CD8-positive, alpha-beta memory T cell (primary cell): Measurements from ENCODE around the gene PEX5. TPM values are rescaled to one million over a fixed set of nuclear protein-coding genes. Genes with fewer than 3 reads are reported as not detected.

Source experiments
- CTCF ChIA-PET: fragments of 350-600 bp; sonication (Branson Sonifier 250); formaldehyde crosslinking; loops from one replicate; lab custom pipeline; 2021; ENCODE audit warnings: antibody characterized with exemption; lab: Charles Lee
- POLR2A ChIA-PET: fragments of 350-600 bp; sonication (Branson Sonifier 250); formaldehyde crosslinking; loops from one replicate; lab custom pipeline; 2021; ENCODE audit warnings: antibody characterized with exemption; lab: Charles Lee
- DNase-seq, 5 donors: peaks; one replicate each; pipeline versions ENCODE4 v3.0.0 to v3.0.0-alpha.2; 2020 to 2022; ENCODE audit warnings: mixed read lengths in 1 of 5
- H3K27ac ChIP-seq: one replicate; pipeline ENCODE4 v1.7.0; 2013; ENCODE audit warnings: low read depth, mild to moderate bottlenecking, low read length, moderate library complexity
- H3K27me3 ChIP-seq: 2 replicates; pipeline ENCODE4 v1.7.0; 2013; ENCODE audit warnings: low read length, mild to moderate bottlenecking; ENCODE audit not compliant: insufficient read depth, poor library complexity, severe bottlenecking
- H3K36me3 ChIP-seq: 2 replicates; pipeline ENCODE4 v1.7.0; 2013; ENCODE audit warnings: mild to moderate bottlenecking, low read length, moderate library complexity; ENCODE audit not compliant: insufficient read depth
- H3K4me1 ChIP-seq: 2 replicates; pipeline ENCODE4 v1.7.0; 2013; ENCODE audit warnings: mild to moderate bottlenecking, low read length, moderate library complexity; ENCODE audit not compliant: insufficient read depth
- H3K4me3 ChIP-seq: 2 replicates; pipeline ENCODE4 v1.7.0; 2013; ENCODE audit warnings: mild to moderate bottlenecking, low read length
- H3K9me3 ChIP-seq: 2 replicates; pipeline ENCODE4 v1.7.0; 2013; ENCODE audit warnings: mild to moderate bottlenecking, low read length
- H3K27ac Mint-ChIP-seq, 8 donors: one replicate each; pipeline ENCODE4 v1.8.0; 2020 to 2021; ENCODE audit warnings: mixed read lengths in 8 of 8, mild to moderate bottlenecking in 6 of 8, inconsistent platforms in 3 of 8, moderate library complexity in 3 of 8
- H3K27me3 Mint-ChIP-seq, 2 donors: one replicate each; pipeline ENCODE4 v1.8.0; 2020 to 2021; ENCODE audit warnings: mixed read lengths in 2 of 2, mild to moderate bottlenecking in 1 of 2, moderate library complexity in 1 of 2
- H3K36me3 Mint-ChIP-seq, 3 donors: one replicate each; pipeline ENCODE4 v1.8.0; 2020 to 2021; ENCODE audit warnings: mixed read lengths in 3 of 3, inconsistent platforms in 1 of 3, mild to moderate bottlenecking in 1 of 3
- H3K4me1 Mint-ChIP-seq, 3 donors: one replicate each; pipeline ENCODE4 v1.8.0; 2020 to 2021; ENCODE audit warnings: mixed read lengths in 3 of 3, inconsistent platforms in 1 of 3, mild to moderate bottlenecking in 1 of 3
- H3K4me3 Mint-ChIP-seq, 7 donors: one replicate each; pipeline ENCODE4 v1.8.0; 2020 to 2021; ENCODE audit warnings: mixed read lengths in 7 of 7, mild to moderate bottlenecking in 6 of 7, moderate library complexity in 4 of 7, inconsistent platforms in 2 of 7
- H3K9me3 Mint-ChIP-seq, 5 donors: one replicate each; pipeline ENCODE4 v1.8.0; 2020 to 2022; ENCODE audit warnings: mixed read lengths in 5 of 5, mild to moderate bottlenecking in 3 of 5, moderate library complexity in 2 of 5, inconsistent platforms in 1 of 5
- polyA plus RNA-seq: library from polyadenylated mRNA; unstranded; fragments of 300-500 nt; fragmentation: Illumina TruSeq; gene quantifications from one replicate; pipeline ENCODE4 v1.2.3, GENCODE V29; 2021
- total RNA-seq, 2 experiments: library from RNA; stranded (reverse); gene quantifications; one replicate each; pipeline ENCODE4 v1.2.3, GENCODE V29; 2021

The PEX5 gene
- total and polyA plus RNA-seq, 3 experiments from 2014 or later: 17.4 to 31.3 (median 30.7) TPM

DNA sequence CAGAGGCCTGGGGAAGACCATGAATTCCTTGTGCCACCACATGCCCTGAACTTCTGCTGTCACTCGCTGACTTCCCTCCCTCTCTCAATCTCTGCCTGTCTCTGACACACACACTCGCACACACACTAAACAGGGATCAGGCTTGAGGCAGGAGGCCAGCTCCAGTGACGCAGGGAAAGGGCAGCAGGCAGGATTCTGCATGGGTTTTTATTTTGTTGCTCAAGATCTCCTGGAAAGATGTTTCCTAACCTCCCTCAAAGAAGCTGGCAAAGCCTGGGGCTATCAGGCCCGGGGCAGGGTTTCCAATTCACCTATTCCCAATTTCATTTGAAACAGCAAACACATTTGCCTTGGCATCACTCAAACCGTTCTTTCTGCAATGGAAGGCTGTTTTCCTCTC, 27.7 kb upstream of the PEX5 start:
- peak overlapping the region in 1 of 8 donors; percentile 1 for H3K27ac Mint-ChIP-seq
- no peak overlapping the region for H3K4me3 Mint-ChIP-seq
- no peaks in the 10 kb centered on the region for H3K9me3 Mint-ChIP-seq
- H3K36me3 Mint-ChIP-seq: peaks cover 0 to 20% (median 3%) of the 10 kb centered on the region in 3 donors
- H3K27me3 Mint-ChIP-seq: peaks cover 25 to 35% of the 10 kb centered on the region in 2 donors
- peaks cover 7% of the 10 kb centered on the region for H3K27me3 ChIP-seq
- peaks cover 8 to 12% (median 8%) of the 10 kb centered on the region in 3 donors for H3K4me1 Mint-ChIP-seq
- no peaks in the 10 kb centered on the region for H3K9me3 ChIP-seq
- CTCF ChIA-PET: interaction anchor here (1.4 kb wide), 1 partner anchor 17 kb away, joined by 4 read pairs; no protein-coding TSS in a partner anchor
- POLR2A ChIA-PET: no interaction called here
- no peak overlapping the region for H3K27ac ChIP-seq
- H3K4me1 ChIP-seq: peaks cover 11% of the 10 kb centered on the region
- DNase-seq: no peak
- H3K36me3 ChIP-seq: no peaks in the 10 kb centered on the region
- H3K4me3 ChIP-seq: no peak overlapping the region

DNA sequence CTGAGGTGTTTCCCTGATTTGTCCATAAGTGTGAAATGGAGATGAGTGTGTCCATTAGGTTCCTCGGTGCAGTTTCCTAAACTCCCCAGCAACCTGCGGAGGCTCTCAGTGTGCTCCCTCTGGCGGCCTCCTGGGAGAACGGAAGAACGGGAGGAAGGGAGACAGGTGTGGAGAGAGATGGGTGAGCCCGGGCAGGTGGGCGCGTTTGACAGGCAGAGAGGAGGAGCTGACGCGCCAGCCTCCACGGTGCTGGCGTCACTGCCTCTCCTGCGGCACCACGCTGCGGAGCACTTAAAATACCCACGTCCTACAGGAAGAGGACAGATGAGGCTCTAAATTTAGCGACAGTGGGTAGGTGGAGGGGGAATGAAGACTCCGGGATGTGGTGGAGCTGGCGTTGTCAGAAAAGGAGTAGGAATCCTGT, 26.8 kb upstream of the PEX5 start:
- Mint-ChIP-seq H3K27ac (no peak overlapping the region), H3K4me1 (peaks cover 8 to 12% (median 8%) of the 10 kb centered on the region in 3 donors), H3K36me3 (peaks cover 3 to 12% (median 7%) of the 10 kb centered on the region in 3 donors), H3K27me3 (peaks cover 27 to 44% of the 10 kb centered on the region in 2 donors), H3K9me3 (peaks cover 0 to 2% (median 1%) of the 10 kb centered on the region in 5 donors), H3K4me3 (peak overlapping the region in 5 of 7 donors; percentile 4 to 54 (median 46))
- ChIA-PET CTCF (interaction anchor here (1.4 kb wide), 1 partner anchor 18 kb away, joined by 4 read pairs; no protein-coding TSS in a partner anchor), POLR2A (no interaction called here)
- H3K4me3 ChIP-seq: no peak overlapping the region
- H3K36me3 ChIP-seq: no peaks in the 10 kb centered on the region
- no peaks in the 10 kb centered on the region for H3K9me3 ChIP-seq
- DNase-seq: peak in 1 of 5 donors; percentile 16
- H3K4me1 ChIP-seq: peaks cover 11% of the 10 kb centered on the region
- no peak overlapping the region for H3K27ac ChIP-seq
- peaks cover 7% of the 10 kb centered on the region for H3K27me3 ChIP-seq

- ChIA-PET CTCF (no interaction called here), POLR2A (no interaction called here)
- no peaks in the 10 kb centered on the region for H3K9me3 ChIP-seq
- no peaks in the 10 kb centered on the region for H3K36me3 ChIP-seq
- H3K4me1 ChIP-seq: no peaks in the 10 kb centered on the region
- peaks cover 0 to 17% (median 1%) of the 10 kb centered on the region in 3 donors for H3K36me3 Mint-ChIP-seq
- no peak overlapping the region for H3K4me3 ChIP-seq
- DNase-seq: no peak
- no peaks in the 10 kb centered on the region for H3K4me1 Mint-ChIP-seq
- H3K27me3 Mint-ChIP-seq: peaks cover 14 to 62% of the 10 kb centered on the region in 2 donors
- H3K27me3 ChIP-seq: peaks cover 6% of the 10 kb centered on the region
- H3K27ac Mint-ChIP-seq: peak overlapping the region in 1 of 8 donors; percentile 44
- peaks cover 11 to 30% (median 25%) of the 10 kb centered on the region in 5 donors for H3K9me3 Mint-ChIP-seq
- no peak overlapping the region for H3K27ac ChIP-seq
- no peak overlapping the region for H3K4me3 Mint-ChIP-seq
These were observed 19.5 kb upstream of the PEX5 start for GRCh38 chr12:7169951-7170350.

DNA sequence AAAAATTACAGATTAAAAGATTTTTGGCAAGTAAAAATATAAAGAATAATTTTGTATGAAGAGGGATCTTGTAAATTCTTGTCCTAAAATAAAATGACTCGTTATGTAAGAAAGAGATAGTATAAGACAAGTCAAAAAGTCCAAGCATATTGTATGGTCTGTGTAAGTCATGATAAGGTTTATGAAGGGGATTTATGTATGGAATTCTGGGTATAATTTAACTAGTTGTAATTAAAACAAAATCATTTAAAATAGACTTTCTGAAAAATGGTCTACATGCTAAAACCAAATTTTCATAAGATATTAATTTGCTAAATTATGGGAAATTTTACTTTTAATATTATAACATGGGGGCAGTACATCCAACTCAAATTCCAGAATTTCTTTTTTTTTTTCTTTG, 17.6 kb upstream of the PEX5 start:
- Mint-ChIP-seq H3K36me3 (peaks cover 0 to 17% (median 1%) of the 10 kb centered on the region in 3 donors), H3K4me3 (no peak overlapping the region), H3K4me1 (no peaks in the 10 kb centered on the region), H3K9me3 (peaks cover 11 to 34% (median 25%) of the 10 kb centered on the region in 5 donors), H3K27ac (no peak overlapping the region), H3K27me3 (peaks cover 18 to 62% of the 10 kb centered on the region in 2 donors)
- ChIA-PET POLR2A (no interaction called here), CTCF (interaction anchor here (1.4 kb wide), 1 partner anchor 17 kb away, joined by 3 read pairs; the partner anchor contains the start of gene PEX5)
- no peak overlapping the region for H3K4me3 ChIP-seq
- no peak overlapping the region for H3K27ac ChIP-seq
- H3K27me3 ChIP-seq: peaks cover 6% of the 10 kb centered on the region
- no peaks in the 10 kb centered on the region for H3K9me3 ChIP-seq
- no peaks in the 10 kb centered on the region for H3K4me1 ChIP-seq
- DNase-seq: no peak
- no peaks in the 10 kb centered on the region for H3K36me3 ChIP-seq

DNA sequence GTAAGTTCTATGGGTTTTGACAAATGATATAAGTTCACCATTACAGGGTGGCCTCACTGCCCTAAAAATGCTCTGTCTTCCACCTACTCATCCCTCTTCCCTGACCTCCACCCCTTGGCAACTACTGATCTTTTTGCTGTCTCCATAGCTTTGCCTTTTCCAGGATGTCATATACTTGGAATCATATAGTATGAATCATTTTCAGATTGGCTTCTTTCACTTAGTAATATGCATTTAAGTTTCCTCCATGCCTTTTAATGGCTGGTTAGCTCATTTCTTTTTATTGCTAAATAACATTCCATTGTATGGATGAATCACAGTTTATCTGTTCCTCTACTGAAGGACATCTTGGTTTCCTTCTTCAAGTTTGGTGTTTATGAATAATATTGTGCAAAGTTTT, 14.0 kb upstream of the PEX5 start:
- H3K36me3 Mint-ChIP-seq: peaks cover 0 to 1% (median 0%) of the 10 kb centered on the region in 3 donors
- H3K27me3 Mint-ChIP-seq: peaks cover 18 to 69% of the 10 kb centered on the region in 2 donors
- no peak for DNase-seq
- peaks cover 7 to 15% (median 10%) of the 10 kb centered on the region in 5 donors for H3K9me3 Mint-ChIP-seq
- Histone ChIP-seq H3K36me3 (no peaks in the 10 kb centered on the region), H3K27me3 (peaks cover 10% of the 10 kb centered on the region), H3K4me1 (no peaks in the 10 kb centered on the region), H3K27ac (no peak overlapping the region), H3K9me3 (no peaks in the 10 kb centered on the region), H3K4me3 (no peak overlapping the region)
- ChIA-PET CTCF (no interaction called here), POLR2A (no interaction called here)
- no peaks in the 10 kb centered on the region for H3K4me1 Mint-ChIP-seq
- no peak overlapping the region for H3K4me3 Mint-ChIP-seq
- H3K27ac Mint-ChIP-seq: no peak overlapping the region

DNA sequence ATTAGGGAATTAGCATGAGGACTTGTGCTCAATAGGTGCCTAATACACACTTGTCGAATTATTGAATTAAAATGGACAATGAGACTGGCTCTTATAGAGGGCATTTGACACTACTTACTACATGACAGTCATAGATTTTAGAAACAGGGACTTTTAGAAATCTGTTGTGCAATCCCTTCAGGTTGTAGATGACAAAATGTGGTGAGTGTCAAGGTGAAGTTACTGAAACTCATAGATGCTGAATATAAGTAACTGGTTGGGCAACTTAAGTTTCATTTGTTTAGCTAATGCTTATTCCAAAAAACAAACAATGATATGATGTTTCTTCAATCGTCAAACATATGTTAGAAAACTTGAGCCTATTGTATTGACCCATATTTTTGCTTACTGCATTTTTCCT, 12.9 kb upstream of the PEX5 start:
- no peaks in the 10 kb centered on the region for H3K36me3 ChIP-seq
- no peaks in the 10 kb centered on the region for H3K4me1 ChIP-seq
- Mint-ChIP-seq H3K36me3 (peaks cover 0 to 3% (median 1%) of the 10 kb centered on the region in 3 donors), H3K9me3 (peaks cover 0 to 8% (median 4%) of the 10 kb centered on the region in 5 donors), H3K27me3 (peaks cover 23 to 68% of the 10 kb centered on the region in 2 donors), H3K4me1 (no peaks in the 10 kb centered on the region), H3K4me3 (no peak overlapping the region), H3K27ac (no peak overlapping the region)
- no peak for DNase-seq
- CTCF ChIA-PET: no interaction called here
- no peak overlapping the region for H3K27ac ChIP-seq
- no peaks in the 10 kb centered on the region for H3K9me3 ChIP-seq
- no peak overlapping the region for H3K4me3 ChIP-seq
- H3K27me3 ChIP-seq: peaks cover 10% of the 10 kb centered on the region
- POLR2A ChIA-PET: no interaction called here

DNA sequence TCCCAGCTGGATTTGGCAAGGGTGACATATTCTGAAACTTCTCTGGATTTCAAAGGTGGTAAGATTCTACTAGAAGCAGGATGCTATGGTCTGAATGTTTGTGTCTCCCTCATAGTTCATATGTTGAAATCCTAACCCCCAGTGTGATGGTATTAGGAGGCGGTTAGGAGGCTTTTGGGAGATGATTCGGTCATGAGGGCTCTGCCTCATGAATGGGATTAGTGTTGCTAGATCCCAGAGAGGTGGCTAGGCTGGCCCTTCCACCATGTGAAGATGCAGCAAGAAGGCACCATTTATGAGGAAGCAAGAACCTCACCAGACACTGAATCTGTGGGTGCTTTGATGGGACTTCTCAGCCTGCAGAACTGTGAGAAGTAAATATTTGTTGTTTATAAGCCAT, 11.0 kb upstream of the PEX5 start:
- Mint-ChIP-seq H3K27ac (no peak overlapping the region), H3K4me3 (no peak overlapping the region), H3K9me3 (peaks cover 0 to 4% (median 3%) of the 10 kb centered on the region in 5 donors), H3K36me3 (peaks cover 0 to 3% (median 1%) of the 10 kb centered on the region in 3 donors), H3K27me3 (peaks cover 27 to 69% of the 10 kb centered on the region in 2 donors), H3K4me1 (no peaks in the 10 kb centered on the region)
- H3K36me3 ChIP-seq: no peaks in the 10 kb centered on the region
- no peak for DNase-seq
- H3K9me3 ChIP-seq: no peaks in the 10 kb centered on the region
- POLR2A ChIA-PET: no interaction called here
- H3K4me1 ChIP-seq: no peaks in the 10 kb centered on the region
- no peak overlapping the region for H3K27ac ChIP-seq
- CTCF ChIA-PET: no interaction called here
- no peak overlapping the region for H3K4me3 ChIP-seq
- H3K27me3 ChIP-seq: peaks cover 10% of the 10 kb centered on the region

DNA sequence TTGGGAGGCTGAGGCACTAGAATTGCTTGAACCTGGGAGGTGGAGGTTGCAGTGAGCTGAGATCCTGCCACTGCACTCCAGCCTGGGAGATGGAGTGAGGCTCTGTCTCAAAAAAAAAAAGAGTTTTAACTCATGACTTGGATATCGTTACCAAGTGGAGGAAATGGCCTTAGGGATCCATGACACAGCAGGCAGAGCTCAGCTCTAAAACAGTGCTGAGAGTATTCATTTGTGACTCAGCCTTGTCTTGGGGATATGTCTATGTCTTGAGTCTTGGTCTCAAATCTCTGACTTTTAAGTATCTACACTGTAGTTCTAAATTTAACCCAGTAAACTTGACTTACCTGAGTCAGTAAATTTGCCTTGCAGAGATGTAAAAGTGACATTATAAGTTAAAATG, 8.8 kb upstream of the PEX5 start:
- H3K4me1 ChIP-seq: no peaks in the 10 kb centered on the region
- no peak overlapping the region for H3K4me3 ChIP-seq
- CTCF ChIA-PET: interaction anchor here (0.8 kb wide), 1 partner anchor 39 kb away, joined by 3 read pairs; no protein-coding TSS in a partner anchor
- Mint-ChIP-seq H3K9me3 (peaks cover 0 to 4% (median 3%) of the 10 kb centered on the region in 5 donors), H3K27ac (no peak overlapping the region), H3K36me3 (peaks cover 0 to 3% (median 0%) of the 10 kb centered on the region in 3 donors), H3K4me1 (no peaks in the 10 kb centered on the region), H3K4me3 (no peak overlapping the region), H3K27me3 (peaks cover 20 to 52% of the 10 kb centered on the region in 2 donors)
- no peak overlapping the region for H3K27ac ChIP-seq
- no peaks in the 10 kb centered on the region for H3K36me3 ChIP-seq
- no peak for DNase-seq
- H3K27me3 ChIP-seq: peaks cover 5% of the 10 kb centered on the region
- POLR2A ChIA-PET: no interaction called here
- no peaks in the 10 kb centered on the region for H3K9me3 ChIP-seq
